IPS DF 6.9 (cell line): Measurements from ENCODE around the gene ATP8A2.

Experiments used
- DNase-seq: peaks from one replicate; pipeline ENCODE4 v3.0.0-alpha.2; 2013; ENCODE audit warnings: low read depth, low spot score
- H3K27ac ChIP-seq: one replicate; pipeline ENCODE4 v1.5.1; 2013; ENCODE audit warnings: low read length, control low read depth
- H3K27me3 ChIP-seq: 2 replicates; pipeline ENCODE4 v1.6.1; 2013; ENCODE audit warnings: mild to moderate bottlenecking, low read length; ENCODE audit not compliant: control insufficient read depth, insufficient read depth
- H3K36me3 ChIP-seq: 2 replicates; pipeline ENCODE4 v1.6.1; 2013; ENCODE audit warnings: low read length; ENCODE audit not compliant: control insufficient read depth, insufficient read depth
- H3K4me1 ChIP-seq: 2 replicates; pipeline ENCODE4 v1.6.1; 2013; ENCODE audit warnings: low read length; ENCODE audit not compliant: control insufficient read depth, insufficient read depth
- H3K4me3 ChIP-seq: 2 replicates; pipeline ENCODE4 v1.5.1; 2013; ENCODE audit warnings: mild to moderate bottlenecking, low read length
- H3K9me3 ChIP-seq: 2 replicates; pipeline ENCODE4 v1.6.1; 2013; ENCODE audit warnings: low read length, inconsistent platforms; ENCODE audit not compliant: control insufficient read depth, insufficient read depth
- WGBS: extraction: QIAGEN DNeasy Blood & Tissue Kit; methylation state at CpG from one replicate; pipeline ENCODE4 v1.1.7; 2013; ENCODE audit warnings: mixed read lengths, missing lambda C conversion rate; ENCODE audit not compliant: insufficient read length, insufficient coverage; 5-methylcytosine and 5-hydroxymethylcytosine counted together

ATP8A2 gene

GRCh38 chr13:25978961-25979360 lies 607.2 kb downstream of the ATP8A2 start:
- Histone ChIP-seq H3K4me3 (no peak overlapping the region), H3K27ac (no peak overlapping the region), H3K9me3 (no peaks in the 10 kb centered on the region), H3K27me3 (no peaks in the 10 kb centered on the region), H3K4me1 (no peaks in the 10 kb centered on the region; the same call in 1 of the 2 replicates), H3K36me3 (no peaks in the 10 kb centered on the region)
- DNase-seq = no peak
- no CpG with 5 or more reads among the region's 2 CpGs for WGBS

- DNase-seq = no peak
- no peaks in the 10 kb centered on the region for H3K36me3 ChIP-seq
- no peaks in the 10 kb centered on the region; the same call in 1 of the 2 replicates for H3K4me1 ChIP-seq
- no peak overlapping the region for H3K27ac ChIP-seq
- WGBS = no CpG with 5 or more reads among the region's 6 CpGs
- no peaks in the 10 kb centered on the region for H3K27me3 ChIP-seq
- H3K9me3 ChIP-seq = no peaks in the 10 kb centered on the region
- no peak overlapping the region for H3K4me3 ChIP-seq
These were observed 607.6 kb downstream of the ATP8A2 start for GRCh38 chr13:25979371-25979770.

GRCh38 chr13:25980255-25980654 lies 608.5 kb downstream of the ATP8A2 start:
- DNase-seq = peak; percentile 55
- WGBS = no CpG with 5 or more reads among the region's 2 CpGs
- Histone ChIP-seq H3K4me3 (no peak overlapping the region), H3K27me3 (no peaks in the 10 kb centered on the region), H3K27ac (no peak overlapping the region), H3K9me3 (no peaks in the 10 kb centered on the region), H3K4me1 (no peaks in the 10 kb centered on the region; the same call in 1 of the 2 replicates), H3K36me3 (no peaks in the 10 kb centered on the region)

- Histone ChIP-seq H3K27ac (no peak overlapping the region), H3K36me3 (no peaks in the 10 kb centered on the region), H3K4me1 (no peaks in the 10 kb centered on the region; the same call in 1 of the 2 replicates), H3K4me3 (no peak overlapping the region), H3K9me3 (no peaks in the 10 kb centered on the region), H3K27me3 (no peaks in the 10 kb centered on the region)
- DNase-seq = no peak
- no CpG with 5 or more reads among the region's 1 CpG for WGBS
These were observed 609.3 kb downstream of the ATP8A2 start for GRCh38 chr13:25981060-25981459.

- Histone ChIP-seq H3K27ac (no peak overlapping the region), H3K36me3 (no peaks in the 10 kb centered on the region)
- DNase-seq = no peak
These were observed 611.1 kb downstream of the ATP8A2 start for GRCh38 chr13:25982907-25983306.

GRCh38 chr13:25987987-25988386 lies 616.2 kb downstream of the ATP8A2 start:
- Histone ChIP-seq H3K4me1 (no peaks in the 10 kb centered on the region), H3K36me3 (no peaks in the 10 kb centered on the region), H3K9me3 (no peaks in the 10 kb centered on the region), H3K4me3 (no peak overlapping the region), H3K27me3 (no peaks in the 10 kb centered on the region), H3K27ac (no peak overlapping the region)
- no peak for DNase-seq
- WGBS = no CpG with 5 or more reads among the region's 8 CpGs

More at GRCh38 chr13:25982907-25983306, 611.1 kb downstream of the ATP8A2 start:
- H3K9me3 ChIP-seq = no peaks in the 10 kb centered on the region
- no peak overlapping the region for H3K4me3 ChIP-seq
- H3K4me1 ChIP-seq = no peaks in the 10 kb centered on the region; the same call in 1 of the 2 replicates
- H3K27me3 ChIP-seq = no peaks in the 10 kb centered on the region

- Histone ChIP-seq H3K36me3 (no peaks in the 10 kb centered on the region), H3K27ac (no peak overlapping the region), H3K4me1 (no peaks in the 10 kb centered on the region), H3K4me3 (no peak overlapping the region), H3K9me3 (no peaks in the 10 kb centered on the region), H3K27me3 (no peaks in the 10 kb centered on the region)
- no CpG with 5 or more reads among the region's 3 CpGs for WGBS
- DNase-seq = no peak
These were observed 616.9 kb downstream of the ATP8A2 start for GRCh38 chr13:25988661-25989060.

GRCh38 chr13:25990801-25991200 lies 619.0 kb downstream of the ATP8A2 start:
- Histone ChIP-seq H3K9me3 (no peaks in the 10 kb centered on the region), H3K27ac (no peak overlapping the region), H3K4me3 (no peak overlapping the region), H3K4me1 (no peaks in the 10 kb centered on the region), H3K27me3 (no peaks in the 10 kb centered on the region), H3K36me3 (no peaks in the 10 kb centered on the region)
- DNase-seq = no peak
- WGBS = no CpG with 5 or more reads among the region's 10 CpGs

GRCh38 chr13:25992076-25992475 lies 620.3 kb downstream of the ATP8A2 start:
- no CpG with 5 or more reads among the region's 1 CpG for WGBS
- Histone ChIP-seq H3K27me3 (no peaks in the 10 kb centered on the region), H3K4me3 (no peak overlapping the region), H3K9me3 (no peaks in the 10 kb centered on the region), H3K36me3 (no peaks in the 10 kb centered on the region), H3K27ac (no peak overlapping the region), H3K4me1 (no peaks in the 10 kb centered on the region)
- no peak for DNase-seq

GRCh38 chr13:26007261-26008125 lies 635.7 kb downstream of the ATP8A2 start:
- no peak for DNase-seq
- no CpG with 5 or more reads among the region's 1 CpG for WGBS
- Histone ChIP-seq H3K9me3 (no peaks in the 10 kb centered on the region), H3K27ac (no peak overlapping the region), H3K27me3 (no peaks in the 10 kb centered on the region), H3K4me1 (no peaks in the 10 kb centered on the region), H3K4me3 (no peak overlapping the region), H3K36me3 (no peaks in the 10 kb centered on the region)
